Stimulated activated CD4-positive, alpha-beta T cell treated with anti-CD3 and anti-CD28 coated beads, TNF-alpha, amount 100 ng/mL, for 4 hours (primary cell): ENCODE results near the gene BANF1.

Source experiments
- DNase-seq, 3 experiments: peaks; one replicate each; pipeline ENCODE4 v3.0.0-alpha.2; 2020; ENCODE audit warnings: low read depth in 3 of 3

Gene BANF1, protein sequence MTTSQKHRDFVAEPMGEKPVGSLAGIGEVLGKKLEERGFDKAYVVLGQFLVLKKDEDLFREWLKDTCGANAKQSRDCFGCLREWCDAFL

GRCh38 chr11:66001942-66002647 is at the start of gene BANF1, which contains the start of gene EIF1AD:
Gene BANF1, plus strand, starts transcription at chr11:66002503. Its CDS starts 748 bp downstream, at chr11:66003251.
Gene EIF1AD, minus strand, starts transcription at chr11:66002157. Its CDS starts 1,768 bp downstream, at chr11:66000389.
- DNase-seq = peak; percentile 78 to 84 (median 82)

GRCh38 chr11:65953471-65953870 is 48.8 kb upstream of the BANF1 start:
- DNase-seq = no peak

DNA sequence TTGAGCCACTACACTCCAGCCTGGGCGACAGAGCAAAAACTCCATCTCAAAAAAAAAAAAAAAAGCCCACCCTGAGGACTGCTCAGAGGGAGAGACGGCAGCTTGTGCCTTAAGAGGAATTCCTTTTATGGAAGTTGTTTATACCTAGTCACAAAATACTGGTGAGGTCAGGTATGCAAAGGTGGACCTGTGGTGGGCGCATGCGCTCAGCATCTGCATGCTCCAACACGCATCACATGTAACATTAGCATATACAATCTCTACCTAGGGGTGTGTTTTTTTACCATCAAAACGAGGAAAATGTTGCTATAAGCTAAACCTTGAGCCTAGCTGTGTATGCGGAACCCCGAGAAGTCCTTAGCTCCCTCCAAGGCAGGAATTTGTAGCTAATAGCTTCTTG is 47.5 kb upstream of the BANF1 start:
- no peak for DNase-seq

- DNase-seq = no peak
These were observed 44.0 kb upstream of the BANF1 start for GRCh38 chr11:65958291-65958690.

- no peak for DNase-seq
These were observed 43.4 kb upstream of the BANF1 start for GRCh38 chr11:65958774-65959420.

DNA sequence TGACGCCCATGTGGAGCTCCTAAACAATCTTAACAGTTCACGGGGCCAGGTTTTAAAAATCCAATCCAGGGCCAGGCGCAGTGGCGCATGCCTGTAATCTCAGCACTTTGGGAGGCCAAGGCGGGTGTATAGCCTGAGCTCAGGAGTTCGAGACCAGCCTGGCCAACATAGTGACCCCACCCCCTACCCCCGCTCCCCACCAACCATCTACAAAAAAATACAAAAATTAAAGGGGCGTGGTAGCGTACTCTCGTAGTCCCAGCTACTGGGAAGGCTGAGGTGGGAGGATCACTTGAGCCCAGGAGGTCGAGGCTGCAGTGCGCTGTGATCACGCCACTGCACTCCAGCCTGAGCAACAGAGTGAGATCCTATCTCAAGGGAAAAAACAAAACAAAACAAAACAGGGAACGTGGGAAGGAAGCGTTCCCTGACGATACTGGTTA is 41.5 kb upstream of the BANF1 start:
- DNase-seq = no peak

- peak; percentile 86 to 92 (median 90) for DNase-seq
These were observed 40.8 kb upstream of the BANF1 start, which contains the start of gene SART1 for GRCh38 chr11:65961267-65962140. Gene SART1, plus strand, starts transcription at chr11:65961734. Its CDS starts 47 bp downstream, at chr11:65961781.

GRCh38 chr11:65962141-65962564 is 40.1 kb upstream of the BANF1 start:
- DNase-seq = no peak

DNA sequence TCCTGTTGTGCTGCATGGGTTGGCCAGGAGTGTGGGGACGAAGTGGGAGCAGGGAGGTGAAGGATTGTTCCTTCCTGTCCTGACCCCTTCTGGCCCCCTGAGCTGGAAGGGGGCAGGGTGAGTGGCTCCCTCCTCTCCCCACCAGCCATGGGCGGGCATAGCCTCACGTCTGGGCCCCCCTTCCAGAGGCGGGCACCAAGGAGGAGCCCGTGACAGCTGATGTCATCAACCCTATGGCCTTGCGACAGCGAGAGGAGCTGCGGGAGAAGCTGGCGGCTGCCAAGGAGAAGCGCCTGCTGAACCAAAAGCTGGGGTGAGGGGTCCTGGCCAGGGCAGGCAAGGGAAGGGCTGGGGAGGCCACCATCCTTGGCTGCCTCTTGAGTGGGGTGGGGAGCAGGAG is 37.4 kb upstream of the BANF1 start:
- no peak for DNase-seq

GRCh38 chr11:65965986-65966762 is 36.1 kb upstream of the BANF1 start:
- DNase-seq = no peak

- DNase-seq = no peak
These were observed 34.9 kb upstream of the BANF1 start for GRCh38 chr11:65967329-65967934.

DNA sequence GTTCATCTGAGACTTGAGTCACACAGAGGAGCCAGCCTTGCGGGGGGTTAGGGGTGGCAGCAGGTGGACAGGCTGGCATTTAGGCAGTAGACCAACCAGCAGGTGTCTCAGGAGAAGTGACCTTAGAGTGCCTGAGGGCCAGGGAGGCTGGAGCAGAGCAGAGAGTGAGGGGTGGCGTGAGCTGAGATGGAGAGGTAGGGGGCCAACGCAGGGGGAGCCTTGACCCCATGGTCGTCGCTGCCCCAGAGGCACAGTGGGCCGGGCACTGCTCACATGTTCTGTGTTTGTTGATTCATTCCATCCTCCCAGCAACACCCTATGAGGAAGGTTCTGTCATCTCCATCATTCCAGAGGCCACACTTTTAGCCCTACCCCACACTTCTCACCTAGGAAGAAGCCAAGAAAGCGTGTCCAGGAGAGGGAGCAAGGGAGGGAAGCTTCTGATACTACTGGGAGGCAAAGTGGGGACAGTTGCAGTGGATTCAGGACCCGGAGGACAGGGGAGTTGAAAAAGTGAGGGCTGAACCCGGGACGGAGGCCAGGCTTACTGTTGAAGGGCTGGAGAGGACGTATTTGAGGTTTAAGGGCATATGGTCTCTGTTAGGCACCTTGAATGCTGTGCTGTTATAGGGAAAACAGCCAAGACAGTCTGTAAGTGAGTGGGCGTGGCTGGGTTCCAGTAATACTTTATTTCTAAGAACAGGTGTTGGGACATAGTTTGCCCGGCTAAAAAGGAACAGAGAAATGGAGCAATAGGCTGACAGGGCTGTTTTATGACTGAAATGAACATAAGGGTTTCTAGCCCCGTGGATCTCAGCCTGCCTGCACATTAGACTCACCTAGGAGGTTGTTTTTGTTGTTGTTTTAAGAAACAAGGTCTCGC is 33.5 kb upstream of the BANF1 start:
- DNase-seq = no peak

DNA sequence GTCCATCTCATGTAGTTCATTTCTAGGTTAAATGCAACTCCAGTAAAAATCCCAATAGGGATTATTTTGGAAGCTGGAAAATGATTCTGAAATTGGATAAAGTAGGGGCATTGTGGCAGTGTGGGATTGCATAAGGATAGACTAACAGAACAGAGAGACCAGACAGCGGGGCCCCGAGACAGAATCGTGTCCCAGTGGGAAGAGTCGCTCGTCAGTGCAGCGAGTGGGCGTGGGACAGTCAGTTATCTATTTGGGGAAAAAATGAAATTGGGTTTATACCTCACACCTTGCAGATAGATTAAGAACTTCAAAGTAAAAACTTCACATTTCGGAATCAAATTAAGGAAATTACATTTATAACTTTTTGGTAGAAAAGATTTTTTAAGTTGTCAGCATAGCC is 30.2 kb upstream of the BANF1 start:
- no peak for DNase-seq

DNA sequence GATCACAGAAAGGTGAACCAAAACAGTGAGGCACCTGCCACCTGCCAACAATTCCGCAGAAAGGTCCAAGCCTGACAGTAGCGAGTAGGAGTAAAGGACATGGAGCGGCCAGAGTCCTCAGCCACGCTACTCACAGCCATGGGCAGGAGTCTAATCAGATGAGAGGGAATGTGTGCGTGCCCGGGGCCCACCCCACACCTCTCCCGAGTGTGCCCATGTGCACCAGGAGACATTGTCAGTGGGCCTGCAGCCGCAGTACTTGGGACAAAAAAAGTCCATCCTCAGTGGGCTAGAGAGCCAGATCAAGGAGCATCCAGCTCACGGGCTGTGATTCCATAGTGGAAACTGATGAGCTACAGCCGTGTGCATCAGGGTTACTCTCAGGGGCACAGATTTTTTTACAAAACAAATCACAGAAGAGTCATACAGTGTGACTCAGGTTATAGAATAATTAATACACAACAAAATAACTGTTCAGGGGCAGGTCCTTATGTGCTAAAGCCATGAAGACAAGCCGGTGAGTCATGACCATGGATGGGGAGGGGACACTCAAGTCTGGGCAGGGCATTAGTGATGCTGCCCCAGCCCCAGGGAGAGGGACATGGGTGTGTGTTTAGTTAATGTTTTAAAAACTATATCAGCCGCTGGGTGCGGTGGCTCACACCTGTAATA is 28.7 kb upstream of the BANF1 start:
- no peak for DNase-seq

- DNase-seq = no peak
These were observed 26.5 kb upstream of the BANF1 start for GRCh38 chr11:65975771-65976170.

- no peak for DNase-seq
These were observed 25.8 kb upstream of the BANF1 start for GRCh38 chr11:65976216-65977176.

DNA sequence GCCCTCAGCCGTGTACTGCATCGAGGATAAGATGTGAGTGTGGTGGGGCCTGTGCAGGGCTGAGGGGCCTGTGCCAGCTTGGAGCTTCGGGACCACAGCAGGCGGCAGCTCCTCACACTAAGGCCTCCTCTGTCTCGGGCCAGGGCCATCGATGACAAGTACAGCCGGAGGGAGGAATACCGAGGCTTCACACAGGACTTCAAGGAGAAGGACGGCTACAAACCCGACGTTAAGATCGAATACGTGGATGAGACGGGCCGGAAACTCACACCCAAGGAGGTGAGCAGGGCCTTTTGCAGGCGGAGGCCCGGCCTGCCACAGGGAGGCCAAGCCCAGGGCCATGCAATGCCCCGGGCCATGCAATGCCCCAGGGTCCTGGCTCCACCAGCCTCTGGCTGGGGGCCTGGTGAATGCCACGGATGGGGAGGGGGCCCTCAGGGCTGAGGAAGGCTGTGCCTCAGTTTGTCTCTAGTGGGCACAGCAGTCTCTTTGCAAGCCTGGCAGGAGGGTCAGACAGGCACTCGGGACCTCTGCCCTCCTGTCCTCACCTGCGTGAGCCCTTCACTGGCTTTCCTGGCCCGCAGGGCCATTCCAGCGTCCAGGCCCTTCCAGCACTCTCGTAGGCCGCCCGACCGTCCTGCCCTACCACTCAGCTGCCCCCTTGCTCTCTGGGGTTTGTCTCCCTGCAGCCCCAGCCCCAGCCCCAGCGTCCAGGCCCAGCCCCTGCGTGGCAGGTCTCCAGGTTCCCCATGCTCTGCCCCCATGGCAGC is 24.5 kb upstream of the BANF1 start:
- no peak for DNase-seq
